ENCODE data around the gene CREB3L1. TPM values are rescaled to one million over a fixed set of nuclear protein-coding genes. Genes with fewer than 3 reads are reported as not detected.

CREB3L1 gene
- total RNA-seq, 4 donors from 2014 or later = 0.81 to 5.2 (median 1.7) TPM

GRCh38 chr11:46242952-46243795 is 34.3 kb upstream of the CREB3L1 start:
- Histone ChIP-seq H3K4me3 (peak overlapping the region; percentile 48 to 53), H3K4me1 (peaks cover 0 to 46% (median 21%) of the 10 kb centered on the region in 3 donors)
- ATAC-seq = peak; percentile 90

GRCh38 chr11:46243796-46244109 is 33.7 kb upstream of the CREB3L1 start:
- ATAC-seq = no peak
- Histone ChIP-seq H3K27me3 (no peaks in the 10 kb centered on the region), H3K36me3 (no peaks in the 10 kb centered on the region), H3K4me3 (peak overlapping the region; percentile 48 to 53), H3K9me3 (no peaks in the 10 kb centered on the region), H3K4me1 (peaks cover 0 to 40% (median 15%) of the 10 kb centered on the region in 3 donors), H3K27ac (peak overlapping the region; percentile 48 to 87 (median 84))
- 12 to 18% methylated on average over 7 to 8 of the region's 8 CpGs for WGBS, 2 donors (ENCODE audit: low coverage in 1 of 2)
- TF ChIP-seq POLR2A (IDR thresholded peaks at IDR 0.05) = no peak
- no peak for TF ChIP-seq EP300 (IDR thresholded peaks at IDR 0.05)
- TF ChIP-seq CTCF (IDR thresholded peaks at IDR 0.05) = no peak

More at GRCh38 chr11:46242952-46243795, 34.3 kb upstream of the CREB3L1 start:
- H3K9me3 ChIP-seq = no peaks in the 10 kb centered on the region
- TF ChIP-seq EP300 (IDR thresholded peaks at IDR 0.05) (no peak), POLR2A (IDR thresholded peaks at IDR 0.05) (peak; percentile 35 to 49), CTCF (IDR thresholded peaks at IDR 0.05) (peak in 2 of 4 experiments; percentile 9 to 37), POLR2AphosphoS5 (IDR thresholded peaks at IDR 0.05) (peak; percentile 55)
- H3K36me3 ChIP-seq = no peaks in the 10 kb centered on the region
- H3K27ac ChIP-seq = peak overlapping the region; percentile 48 to 87 (median 84)
- WGBS, 2 donors (ENCODE audit: low coverage in 1 of 2) = 0 to 1% methylated on average over 14 to 27 of the region's 46 CpGs
- no peaks in the 10 kb centered on the region for H3K27me3 ChIP-seq

- Histone ChIP-seq H3K9me3 (no peaks in the 10 kb centered on the region), H3K4me3 (no peak overlapping the region), H3K27me3 (no peaks in the 10 kb centered on the region), H3K27ac (no peak overlapping the region), H3K4me1 (peaks cover 0 to 24% (median 6%) of the 10 kb centered on the region in 3 donors), H3K36me3 (no peaks in the 10 kb centered on the region)
- 77 to 83% methylated on average over 1 of the region's 1 CpG for WGBS, 2 donors (ENCODE audit: low coverage in 1 of 2)
- no peak for TF ChIP-seq CTCF (IDR thresholded peaks at IDR 0.05)
- no peak for TF ChIP-seq EP300 (IDR thresholded peaks at IDR 0.05)
- no peak for TF ChIP-seq POLR2AphosphoS5 (IDR thresholded peaks at IDR 0.05)
- TF ChIP-seq POLR2A (IDR thresholded peaks at IDR 0.05) = no peak
- ATAC-seq = no peak
Measured at GRCh38 chr11:46246521-46246920, 30.9 kb upstream of the CREB3L1 start.

- no peaks in the 10 kb centered on the region for H3K36me3 ChIP-seq
- WGBS, 2 donors (ENCODE audit: low coverage in 1 of 2) = 89% methylated on average over 7 of the region's 9 CpGs; no CpG with 5 or more reads in 1 of the 2 donors
- H3K4me3 ChIP-seq = no peak overlapping the region
- H3K27ac ChIP-seq = no peak overlapping the region
- ATAC-seq = no peak
- TF ChIP-seq POLR2AphosphoS5 (IDR thresholded peaks at IDR 0.05) (no peak), CTCF (IDR thresholded peaks at IDR 0.05) (no peak), EP300 (IDR thresholded peaks at IDR 0.05) (no peak), POLR2A (IDR thresholded peaks at IDR 0.05) (no peak)
- H3K27me3 ChIP-seq = no peaks in the 10 kb centered on the region
- peaks cover 0 to 22% (median 6%) of the 10 kb centered on the region in 3 donors for H3K4me1 ChIP-seq
- H3K9me3 ChIP-seq = no peaks in the 10 kb centered on the region
Measured at GRCh38 chr11:46247090-46247489, 30.4 kb upstream of the CREB3L1 start.

GRCh38 chr11:46247659-46248058 is 29.8 kb upstream of the CREB3L1 start:
- H3K9me3 ChIP-seq = no peaks in the 10 kb centered on the region
- TF ChIP-seq CTCF (IDR thresholded peaks at IDR 0.05) = peak in 1 of 4 experiments; percentile 17
- no peak for TF ChIP-seq EP300 (IDR thresholded peaks at IDR 0.05)
- TF ChIP-seq POLR2A (IDR thresholded peaks at IDR 0.05) = no peak
- no peaks in the 10 kb centered on the region for H3K27me3 ChIP-seq
- no peak overlapping the region for H3K27ac ChIP-seq
- peaks cover 0 to 16% (median 4%) of the 10 kb centered on the region in 3 donors for H3K4me1 ChIP-seq
- WGBS, 2 donors (ENCODE audit: low coverage in 1 of 2) = 89 to 92% methylated on average over 2 to 4 of the region's 4 CpGs
- ATAC-seq = no peak
- H3K36me3 ChIP-seq = no peaks in the 10 kb centered on the region
- no peak overlapping the region for H3K4me3 ChIP-seq

All from gastroesophageal sphincter (tissue), 4 donors.